Kidney epithelial cell (primary cell): Measurements from ENCODE around the gene CSHL1. TPM values are rescaled to one million over a fixed set of nuclear protein-coding genes. Genes with fewer than 3 reads are reported as not detected.

Experiments
- DNase-seq: peaks from one replicate; pipeline ENCODE4 v3.0.0-alpha.2; 2010; ENCODE audit warnings: low read depth
- H3K27me3 ChIP-seq: 2 replicates; pipeline ENCODE4 v1.6.0; 2011; ENCODE audit warnings: low read length; ENCODE audit not compliant: control insufficient read depth, insufficient read depth
- H3K36me3 ChIP-seq: 2 replicates; pipeline ENCODE4 v1.5.1; 2011; ENCODE audit warnings: low read length; ENCODE audit not compliant: control insufficient read depth, insufficient read depth
- H3K4me3 ChIP-seq: 2 replicates; pipeline ENCODE4 v1.5.1; 2011; ENCODE audit warnings: low read depth, mild to moderate bottlenecking, control low read depth, low read length
- total RNA-seq: library from RNA; depleted of rRNA; stranded (reverse); fragments of >200 nt; gene quantifications from 2 replicates; pipeline ENCODE4 v1.2.3, GENCODE V29; 2015
- TF ChIP-seq, protein P1 (sequence below): IDR thresholded peaks from 2 replicates; pipeline ENCODE4 v1.5.1; 2011; ENCODE audit warnings: mild to moderate bottlenecking, moderate library complexity, low read length, control low read depth, inconsistent platforms; ENCODE audit not compliant: insufficient read depth, poor library complexity, severe bottlenecking

Gene CSHL1
- total RNA-seq, 1 donor from 2014 or later = not detected

- TF ChIP-seq, protein P1, sequence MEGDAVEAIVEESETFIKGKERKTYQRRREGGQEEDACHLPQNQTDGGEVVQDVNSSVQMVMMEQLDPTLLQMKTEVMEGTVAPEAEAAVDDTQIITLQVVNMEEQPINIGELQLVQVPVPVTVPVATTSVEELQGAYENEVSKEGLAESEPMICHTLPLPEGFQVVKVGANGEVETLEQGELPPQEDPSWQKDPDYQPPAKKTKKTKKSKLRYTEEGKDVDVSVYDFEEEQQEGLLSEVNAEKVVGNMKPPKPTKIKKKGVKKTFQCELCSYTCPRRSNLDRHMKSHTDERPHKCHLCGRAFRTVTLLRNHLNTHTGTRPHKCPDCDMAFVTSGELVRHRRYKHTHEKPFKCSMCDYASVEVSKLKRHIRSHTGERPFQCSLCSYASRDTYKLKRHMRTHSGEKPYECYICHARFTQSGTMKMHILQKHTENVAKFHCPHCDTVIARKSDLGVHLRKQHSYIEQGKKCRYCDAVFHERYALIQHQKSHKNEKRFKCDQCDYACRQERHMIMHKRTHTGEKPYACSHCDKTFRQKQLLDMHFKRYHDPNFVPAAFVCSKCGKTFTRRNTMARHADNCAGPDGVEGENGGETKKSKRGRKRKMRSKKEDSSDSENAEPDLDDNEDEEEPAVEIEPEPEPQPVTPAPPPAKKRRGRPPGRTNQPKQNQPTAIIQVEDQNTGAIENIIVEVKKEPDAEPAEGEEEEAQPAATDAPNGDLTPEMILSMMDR = no peak
- Histone ChIP-seq H3K36me3 (no peaks in the 10 kb centered on the region), H3K4me3 (no peak overlapping the region), H3K27me3 (peaks cover 2% of the 10 kb centered on the region)
- no peak for DNase-seq
These were observed 26.3 kb upstream of the CSHL1 start for GRCh38 chr17:63937319-63937718.

GRCh38 chr17:63934183-63935112, 23.4 kb upstream of the CSHL1 start:
- H3K4me3 ChIP-seq = no peak overlapping the region
- no peaks in the 10 kb centered on the region for H3K36me3 ChIP-seq
- no peak for DNase-seq
- H3K27me3 ChIP-seq = peaks cover 2% of the 10 kb centered on the region
- TF ChIP-seq, protein P1 = no peak

GRCh38 chr17:63933598-63933997, 22.5 kb upstream of the CSHL1 start:
- no peak for DNase-seq
- Histone ChIP-seq H3K27me3 (peaks cover 2% of the 10 kb centered on the region), H3K36me3 (no peaks in the 10 kb centered on the region), H3K4me3 (no peak overlapping the region)
- TF ChIP-seq, protein P1 = no peak

GRCh38 chr17:63932721-63933120, 21.7 kb upstream of the CSHL1 start:
- no peak overlapping the region for H3K4me3 ChIP-seq
- TF ChIP-seq, protein P1 = no peak
- H3K36me3 ChIP-seq = no peaks in the 10 kb centered on the region
- peaks cover 2% of the 10 kb centered on the region for H3K27me3 ChIP-seq
- no peak for DNase-seq

DNA sequence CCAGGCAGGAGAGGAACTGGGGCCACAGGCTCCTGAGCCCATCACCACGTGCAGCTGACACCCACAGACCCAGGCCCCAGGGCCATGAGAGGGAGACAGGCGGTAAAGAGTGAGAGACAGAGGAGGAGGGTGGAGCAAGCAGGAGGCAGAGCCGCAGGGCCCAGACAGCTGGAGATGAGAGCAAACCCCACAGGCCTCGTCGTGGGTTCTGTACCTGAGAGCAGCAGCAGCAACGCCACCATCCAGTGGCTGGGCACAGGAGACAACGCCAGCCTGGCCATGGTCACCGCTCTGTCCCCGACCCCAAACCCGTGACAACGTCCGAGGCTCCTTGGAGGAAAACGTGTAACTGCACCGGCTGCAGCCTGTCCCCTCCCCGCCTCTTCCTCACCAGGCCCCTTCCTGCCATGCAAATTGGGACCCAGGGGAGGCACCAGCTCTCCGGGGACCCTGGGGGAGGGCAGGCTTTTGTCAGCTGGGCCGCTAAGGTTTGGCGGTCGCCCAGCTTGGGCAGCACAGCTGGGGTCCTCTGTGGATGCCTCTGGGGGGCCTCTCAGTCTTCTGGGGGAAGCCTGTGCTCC, 21.0 kb upstream of the CSHL1 start, which contains the start of gene CD79B:
TSS of gene CD79B (minus strand) at position 351 of the 581 bp plus-strand sequence. CDS start at position 281, 70 bp downstream.
- DNase-seq = no peak
- H3K27me3 ChIP-seq = peaks cover 2% of the 10 kb centered on the region
- TF ChIP-seq, protein P1 = no peak
- no peak within 1 kb of the TSS for H3K4me3 ChIP-seq
- H3K36me3 ChIP-seq = no peaks in the 10 kb centered on the region
